Cerebellar cortex (tissue), 1 donor: ENCODE results near the gene PALMD.

Source experiments
- DNase-seq: peaks from one replicate; pipeline ENCODE4 v3.0.0-alpha.2; 2015; ENCODE audit warnings: low spot score

Gene PALMD

GRCh38 chr1:99660496-99660895 lies 14.6 kb downstream of the PALMD start:
- DNase-seq, result no peak

DNA sequence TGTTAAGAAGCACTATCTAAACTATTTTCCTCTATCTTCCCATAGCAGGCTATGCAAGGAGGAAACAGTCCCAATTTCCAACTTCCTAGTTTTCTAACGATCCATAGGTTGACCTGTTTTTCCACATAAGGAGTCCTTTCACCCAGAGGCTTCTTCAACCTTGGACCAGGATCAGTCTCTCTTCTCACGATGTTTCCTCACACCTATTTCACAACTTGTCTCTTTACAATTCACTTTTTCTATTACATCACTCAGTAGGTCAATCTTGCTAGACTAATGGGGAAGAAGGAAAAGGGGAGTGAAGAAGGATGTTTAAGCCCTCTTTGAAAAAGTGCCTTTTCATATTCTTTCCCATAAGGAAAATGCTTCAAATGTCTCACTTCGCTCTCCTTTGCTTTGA lies 15.9 kb downstream of the PALMD start:
- DNase-seq, result no peak

GRCh38 chr1:99662539-99663080 lies 16.7 kb downstream of the PALMD start:
- DNase-seq, result no peak

DNA sequence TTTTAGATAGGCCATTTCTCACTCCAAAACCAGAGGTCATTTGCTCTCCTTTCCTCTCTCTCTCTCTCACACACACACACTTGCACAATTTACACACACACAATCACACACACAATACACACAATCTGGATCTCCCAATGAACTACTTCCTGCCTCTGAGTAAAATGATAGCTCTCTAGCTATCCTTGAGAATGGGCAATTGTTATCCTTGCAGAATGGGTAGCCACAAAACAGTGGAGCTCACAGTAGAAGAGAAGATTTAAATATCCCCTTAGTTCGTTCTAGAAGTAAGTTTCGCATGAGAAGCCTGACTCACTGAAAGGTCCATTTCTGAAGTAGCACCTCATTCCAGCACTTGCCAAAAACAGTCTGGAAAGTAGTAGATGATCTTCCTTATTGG lies 17.6 kb downstream of the PALMD start:
- DNase-seq, result no peak

DNA sequence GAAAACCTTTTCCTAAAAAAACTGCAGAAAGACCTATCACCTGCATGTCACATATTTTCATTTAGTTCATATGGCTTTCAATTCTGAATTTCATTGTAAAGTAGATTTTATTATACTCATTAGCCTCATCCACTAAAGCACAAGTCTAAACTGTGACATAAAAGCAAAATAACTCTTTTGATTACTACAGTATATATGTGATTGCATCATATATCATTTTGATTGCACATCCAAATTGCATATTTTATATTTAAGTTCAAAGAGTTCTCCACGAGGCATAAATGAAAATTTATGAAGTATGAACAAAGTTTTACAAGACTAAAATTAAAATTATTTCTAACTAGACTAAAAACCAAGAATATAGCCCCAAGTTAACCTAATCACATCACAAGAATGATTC lies 19.3 kb downstream of the PALMD start:
- DNase-seq, result no peak

GRCh38 chr1:99669376-99669775 lies 23.5 kb downstream of the PALMD start:
- DNase-seq, result no peak

- no peak for DNase-seq
Measured at GRCh38 chr1:99669821-99670220, 23.9 kb downstream of the PALMD start.

DNA sequence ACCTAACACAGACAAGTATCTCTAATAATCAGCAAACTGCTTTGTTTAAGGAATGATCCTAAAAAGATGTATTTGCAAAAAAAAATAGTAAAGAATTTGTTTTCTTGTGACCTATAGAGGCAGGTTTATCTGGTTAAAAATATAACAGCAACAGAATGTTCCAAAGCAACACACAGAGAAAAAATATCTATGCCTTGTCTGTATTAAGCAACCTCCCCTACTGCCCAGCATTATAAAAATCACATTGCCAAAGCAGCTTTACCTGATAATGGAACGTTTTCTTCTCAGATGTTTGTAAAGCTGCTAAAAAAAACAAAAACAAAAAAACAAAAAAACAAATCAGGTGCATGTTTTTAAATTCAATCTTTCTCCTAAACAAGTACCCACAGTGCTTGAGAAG lies 24.7 kb downstream of the PALMD start:
- DNase-seq, result no peak

GRCh38 chr1:99672038-99672437 lies 26.1 kb downstream of the PALMD start:
- DNase-seq, result no peak

- peak; percentile 29 for DNase-seq
Measured at GRCh38 chr1:99672530-99673213, 26.8 kb downstream of the PALMD start.

DNA sequence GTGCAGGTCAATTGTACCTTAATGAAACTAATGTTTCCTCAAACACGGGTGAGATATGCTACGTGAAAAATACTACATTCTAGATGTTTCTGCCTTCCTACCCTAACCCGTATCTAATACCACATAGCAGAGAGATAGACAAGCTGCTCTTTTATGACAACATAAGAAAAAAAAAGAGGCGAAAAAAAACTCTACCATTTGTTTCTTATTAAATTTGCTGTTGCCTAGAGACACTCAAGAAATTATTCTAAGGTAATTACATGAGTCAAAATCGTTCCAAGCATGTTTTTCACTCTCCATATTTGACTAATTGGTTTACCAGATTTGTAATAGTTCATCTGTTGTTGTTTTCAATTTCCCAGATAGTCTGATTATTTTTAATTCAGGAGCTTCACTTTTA lies 27.4 kb downstream of the PALMD start:
- DNase-seq, result no peak

DNA sequence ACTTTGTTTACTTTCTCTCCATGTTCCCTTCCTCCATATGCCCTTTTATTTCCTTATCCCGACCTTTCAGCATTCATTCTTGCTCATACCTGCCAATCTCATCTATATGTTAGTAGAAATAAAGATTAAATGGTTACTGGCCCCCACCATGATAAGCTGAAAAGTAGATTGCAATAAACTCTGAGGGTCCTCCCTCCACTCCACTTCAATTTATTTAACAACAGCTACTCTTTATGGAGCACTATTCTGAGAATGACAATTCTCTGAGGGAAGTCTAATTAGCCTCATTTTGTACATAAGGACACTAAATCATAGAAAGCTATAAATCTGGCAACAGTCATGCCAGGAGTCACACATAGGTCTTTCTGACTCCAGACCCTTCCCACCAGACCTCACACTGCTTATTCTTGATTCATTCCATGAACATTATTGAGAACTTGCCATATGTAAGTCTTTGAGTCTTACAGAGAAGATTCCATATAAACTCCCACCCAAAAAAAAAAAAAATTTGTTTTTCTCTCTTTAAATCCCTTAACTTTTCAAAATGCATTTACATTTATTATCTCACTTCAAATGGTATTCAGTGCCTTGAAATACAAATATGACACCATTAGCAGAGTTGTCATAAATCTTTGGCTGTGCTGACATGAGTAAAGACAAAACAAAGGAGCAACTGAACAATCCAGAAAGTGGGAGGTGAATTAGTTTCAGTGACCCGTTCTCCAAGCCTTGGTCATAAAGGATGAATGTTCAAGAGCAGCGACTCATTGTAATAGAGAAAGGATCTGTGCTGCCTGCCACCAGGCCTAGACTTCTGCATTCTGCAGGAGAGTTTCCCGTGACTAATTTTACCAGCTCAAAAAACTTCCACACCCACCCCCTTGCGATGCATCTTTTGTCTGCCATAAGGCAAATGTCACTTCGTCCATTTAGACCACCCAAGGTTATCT lies 28.5 kb downstream of the PALMD start:
- no peak for DNase-seq

DNA sequence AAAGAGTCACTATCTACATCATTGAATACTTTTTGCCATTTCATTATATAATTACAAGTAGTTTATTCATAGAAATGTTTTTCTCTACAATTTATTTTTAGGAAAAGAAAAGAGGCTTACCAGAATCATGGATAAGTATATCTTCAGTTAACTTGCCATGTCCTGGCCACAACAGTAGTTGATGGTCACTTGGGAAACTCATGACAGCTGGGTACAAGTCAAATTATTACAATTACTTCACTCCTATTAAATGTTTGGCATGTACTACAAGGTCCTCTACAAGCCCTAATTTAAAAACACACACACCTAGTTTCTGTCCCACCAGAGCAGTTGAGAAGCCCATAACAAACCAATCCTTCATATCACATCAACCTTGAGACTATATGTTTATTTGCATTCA lies 29.4 kb downstream of the PALMD start:
- DNase-seq, result no peak

GRCh38 chr1:99675994-99676393 lies 30.1 kb downstream of the PALMD start:
- DNase-seq, result no peak

DNA sequence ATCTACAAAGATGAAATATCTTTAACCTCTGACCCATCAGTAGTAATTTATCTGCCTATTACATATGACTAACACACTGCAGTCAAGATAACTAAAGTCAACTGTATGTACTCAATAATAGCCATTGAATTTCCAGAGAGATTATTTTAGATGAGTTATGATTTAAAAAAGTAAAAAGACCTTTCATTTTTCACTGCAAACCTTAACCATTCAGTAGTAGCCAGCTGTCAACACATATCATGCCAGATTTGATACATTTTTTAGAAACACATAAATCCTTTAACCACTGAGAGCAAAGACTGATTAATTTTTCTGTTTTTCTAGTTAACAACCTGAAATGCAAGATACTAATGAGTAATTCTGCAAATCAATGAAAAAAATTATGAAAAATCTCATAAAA lies 31.0 kb downstream of the PALMD start:
- no peak for DNase-seq

DNA sequence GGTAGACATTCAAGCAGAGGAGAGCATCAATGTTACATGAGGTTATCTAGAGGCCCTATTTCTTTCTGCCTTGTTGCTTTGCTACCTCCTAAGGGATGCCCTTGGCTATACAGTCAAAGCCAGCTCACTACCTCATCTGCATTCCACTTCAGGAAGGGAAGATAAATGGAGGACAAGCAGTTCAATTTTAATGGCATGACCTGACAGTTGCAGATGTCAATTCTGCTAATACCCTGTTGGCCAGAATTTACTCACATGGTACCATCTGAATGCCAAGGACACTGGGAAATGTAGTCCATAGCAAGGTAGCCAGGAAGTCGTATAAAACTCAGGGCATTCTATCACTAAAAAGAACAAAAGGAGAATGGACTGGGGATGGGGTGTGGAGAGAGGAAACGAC lies 31.5 kb downstream of the PALMD start:
- DNase-seq, result no peak

DNA sequence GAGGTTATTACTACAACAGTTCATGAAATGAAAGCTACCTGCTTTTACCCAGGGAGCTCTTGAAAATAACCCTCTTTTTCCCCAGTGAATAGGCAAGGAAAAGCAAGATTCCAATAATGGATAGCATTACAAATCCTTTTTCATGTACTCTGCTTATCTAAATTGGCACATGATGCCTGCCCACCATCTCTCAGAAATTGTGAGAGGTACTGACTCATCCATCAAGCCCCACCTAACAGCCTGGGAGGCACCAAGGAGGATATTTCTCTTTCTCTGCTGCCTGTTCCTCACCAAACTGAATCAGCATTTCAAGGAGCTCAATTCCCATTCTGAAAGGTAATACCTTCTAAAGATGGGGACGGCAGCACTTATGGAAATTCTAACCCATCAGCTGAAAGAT lies 34.4 kb downstream of the PALMD start:
- DNase-seq, result no peak

GRCh38 chr1:99681583-99681982 lies 35.7 kb downstream of the PALMD start:
- no peak for DNase-seq

- no peak for DNase-seq
Measured at GRCh38 chr1:99682291-99682751, 36.4 kb downstream of the PALMD start.

- DNase-seq, result peak; percentile 46
Measured at GRCh38 chr1:99685516-99686180, 39.7 kb downstream of the PALMD start.

GRCh38 chr1:99691175-99691574 lies 45.3 kb downstream of the PALMD start:
- DNase-seq, result no peak

DNA sequence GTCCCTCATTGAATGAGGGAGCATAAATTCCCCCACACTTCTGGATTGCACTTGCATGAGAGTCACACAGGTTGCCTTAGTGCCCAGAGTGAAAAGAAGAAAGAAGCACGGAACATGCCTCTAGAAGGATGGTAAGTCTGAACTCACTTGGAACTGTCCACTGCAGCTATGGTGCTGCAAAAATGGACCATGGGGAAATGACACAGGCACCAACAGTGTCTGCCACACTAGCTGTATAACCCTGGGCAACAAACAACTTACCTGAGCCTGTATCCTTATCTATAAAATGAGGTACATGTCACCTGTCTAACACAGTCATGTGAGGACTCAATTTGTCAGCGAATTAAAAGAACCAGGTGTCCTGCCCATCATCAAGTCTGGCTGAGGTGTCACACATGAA lies 50.7 kb downstream of the PALMD start:
- no peak for DNase-seq
